ENCODE measurements around the gene PNPO. TPM values are rescaled to one million over a fixed set of nuclear protein-coding genes. Genes with fewer than 3 reads are reported as not detected.
"Not testable (repeated sequence)": the region's sequence is repeated elsewhere in the genome, so short reads cannot be mapped to it uniquely, and the experiment has no call there.

The PNPO gene
- total RNA-seq, 4 donors from 2014 or later = 14.6 to 33.6 (median 24.7) TPM

- TF ChIP-seq, protein P1, sequence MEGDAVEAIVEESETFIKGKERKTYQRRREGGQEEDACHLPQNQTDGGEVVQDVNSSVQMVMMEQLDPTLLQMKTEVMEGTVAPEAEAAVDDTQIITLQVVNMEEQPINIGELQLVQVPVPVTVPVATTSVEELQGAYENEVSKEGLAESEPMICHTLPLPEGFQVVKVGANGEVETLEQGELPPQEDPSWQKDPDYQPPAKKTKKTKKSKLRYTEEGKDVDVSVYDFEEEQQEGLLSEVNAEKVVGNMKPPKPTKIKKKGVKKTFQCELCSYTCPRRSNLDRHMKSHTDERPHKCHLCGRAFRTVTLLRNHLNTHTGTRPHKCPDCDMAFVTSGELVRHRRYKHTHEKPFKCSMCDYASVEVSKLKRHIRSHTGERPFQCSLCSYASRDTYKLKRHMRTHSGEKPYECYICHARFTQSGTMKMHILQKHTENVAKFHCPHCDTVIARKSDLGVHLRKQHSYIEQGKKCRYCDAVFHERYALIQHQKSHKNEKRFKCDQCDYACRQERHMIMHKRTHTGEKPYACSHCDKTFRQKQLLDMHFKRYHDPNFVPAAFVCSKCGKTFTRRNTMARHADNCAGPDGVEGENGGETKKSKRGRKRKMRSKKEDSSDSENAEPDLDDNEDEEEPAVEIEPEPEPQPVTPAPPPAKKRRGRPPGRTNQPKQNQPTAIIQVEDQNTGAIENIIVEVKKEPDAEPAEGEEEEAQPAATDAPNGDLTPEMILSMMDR (IDR thresholded peaks at IDR 0.05) = no peak
- TF ChIP-seq POLR2A (IDR thresholded peaks at IDR 0.05) (no peak), EP300 (IDR thresholded peaks at IDR 0.05) (no peak), POLR2AphosphoS5 (IDR thresholded peaks at IDR 0.05) (no peak)
- H3K36me3 ChIP-seq = peaks cover 47% of the 10 kb centered on the region
- H3K4me1 ChIP-seq = no peaks in the 10 kb centered on the region
- no peaks in the 10 kb centered on the region for H3K27me3 ChIP-seq
- DNase-seq (ENCODE audit: low spot score in 2 of 2) = no peak
- H3K4me3 ChIP-seq = no peak overlapping the region
- WGBS = 97% methylated on average over 2 of the region's 2 CpGs
- no peak overlapping the region for H3K27ac ChIP-seq
- no peaks in the 10 kb centered on the region for H3K9me3 ChIP-seq
Observed at GRCh38 chr17:47918991-47919390, 22.4 kb upstream of the PNPO start.

- not testable (repeated sequence) for H3K9me3 ChIP-seq; DNase-seq (ENCODE audit: low spot score in 2 of 2); H3K27ac ChIP-seq; H3K4me3 ChIP-seq; H3K27me3 ChIP-seq; H3K4me1 ChIP-seq
- H3K36me3 ChIP-seq = peaks cover 55% of the 10 kb centered on the region
- WGBS = 96% methylated on average over 14 of the region's 14 CpGs
Observed at GRCh38 chr17:47919889-47920288, 21.5 kb upstream of the PNPO start.

DNA sequence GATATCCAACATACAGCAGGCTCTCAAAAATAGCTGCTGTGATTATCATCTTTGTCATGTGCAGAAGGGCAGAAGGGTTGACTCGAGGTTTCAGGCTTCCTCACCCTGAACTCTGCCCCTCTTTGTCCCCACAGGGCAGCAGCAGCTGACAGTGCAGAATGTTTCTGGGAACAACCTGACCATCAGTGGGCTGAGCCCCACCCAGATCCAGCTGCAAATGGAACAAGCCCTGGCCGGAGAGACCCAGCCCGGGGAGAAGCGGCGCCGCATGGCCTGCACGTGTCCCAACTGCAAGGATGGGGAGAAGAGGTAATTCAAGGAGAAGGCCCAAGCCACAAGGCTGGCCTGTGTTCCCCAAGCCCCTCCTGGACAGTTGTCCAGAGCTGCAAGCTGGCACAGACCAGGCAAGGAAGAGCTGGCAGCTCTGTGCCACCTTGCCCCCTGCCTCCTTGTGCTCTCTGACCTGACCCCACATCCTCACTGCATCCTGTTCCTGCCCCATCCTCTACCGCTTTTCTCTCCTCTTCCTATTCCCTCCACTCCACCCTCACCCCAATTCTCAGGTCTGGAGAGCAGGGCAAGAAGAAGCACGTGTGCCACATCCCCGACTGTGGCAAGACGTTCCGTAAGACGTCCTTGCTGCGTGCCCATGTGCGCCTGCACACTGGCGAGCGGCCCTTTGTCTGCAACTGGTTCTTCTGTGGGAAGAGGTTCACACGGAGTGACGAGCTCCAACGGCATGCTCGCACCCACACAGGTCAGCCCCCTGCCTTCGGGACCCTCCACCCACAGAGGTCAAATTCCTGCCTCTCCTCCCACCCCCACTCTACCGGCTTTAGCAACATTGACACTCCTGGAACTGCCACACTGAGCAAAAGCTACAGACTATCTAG lies 16.3 kb upstream of the PNPO start:
- DNase-seq (ENCODE audit: low spot score in 2 of 2) = no peak
- H3K4me1 ChIP-seq = peaks cover 10% of the 10 kb centered on the region
- TF ChIP-seq POLR2A (IDR thresholded peaks at IDR 0.05) (no peak), EP300 (IDR thresholded peaks at IDR 0.05) (no peak), POLR2AphosphoS5 (IDR thresholded peaks at IDR 0.05) (no peak)
- TF ChIP-seq, protein P1 (IDR thresholded peaks at IDR 0.05) = no peak
- no peak overlapping the region for H3K27ac ChIP-seq
- 85% methylated on average over 23 of the region's 23 CpGs for WGBS
- no peak overlapping the region for H3K4me3 ChIP-seq
- peaks cover 66% of the 10 kb centered on the region for H3K36me3 ChIP-seq
- H3K9me3 ChIP-seq = no peaks in the 10 kb centered on the region
- H3K27me3 ChIP-seq = no peaks in the 10 kb centered on the region

GRCh38 chr17:47925678-47925988 lies 15.7 kb upstream of the PNPO start:
- 89% methylated on average over 3 of the region's 3 CpGs for WGBS
- Histone ChIP-seq H3K9me3 (no peaks in the 10 kb centered on the region), H3K4me1 (peaks cover 11% of the 10 kb centered on the region), H3K27me3 (no peaks in the 10 kb centered on the region), H3K36me3 (peaks cover 70% of the 10 kb centered on the region), H3K4me3 (no peak overlapping the region), H3K27ac (no peak overlapping the region)
- TF ChIP-seq POLR2A (IDR thresholded peaks at IDR 0.05) (no peak), POLR2AphosphoS5 (IDR thresholded peaks at IDR 0.05) (no peak), EP300 (IDR thresholded peaks at IDR 0.05) (no peak)
- TF ChIP-seq, protein P1 (IDR thresholded peaks at IDR 0.05) = no peak
- no peak for DNase-seq (ENCODE audit: low spot score in 2 of 2)

DNA sequence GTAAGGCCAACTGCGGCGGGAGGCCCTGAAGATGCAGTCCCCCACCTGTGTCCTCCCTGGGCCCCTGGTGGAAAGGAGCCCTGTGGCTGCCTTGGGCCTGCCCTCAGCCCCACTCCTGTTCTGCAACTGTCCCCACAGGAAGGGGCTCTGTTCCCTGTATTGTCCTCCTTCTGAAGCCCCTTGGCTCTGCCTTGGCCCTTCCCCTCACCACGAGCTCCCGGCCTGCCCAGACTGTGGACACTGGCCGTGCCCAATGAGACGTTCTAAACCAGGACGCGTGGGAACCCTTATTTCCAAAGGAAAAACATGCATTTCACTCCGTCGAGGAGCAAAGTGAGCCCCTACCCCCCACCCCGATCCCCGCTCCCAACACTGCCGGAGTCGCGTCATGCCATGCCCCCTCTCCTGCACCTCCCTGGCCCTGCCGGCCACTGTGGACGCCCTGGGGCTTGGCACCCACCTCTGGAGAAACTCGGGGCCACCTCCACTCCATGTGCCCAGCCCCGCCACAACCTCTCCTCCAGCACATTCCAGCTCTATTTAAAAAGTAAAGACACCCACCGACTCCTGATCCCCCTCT lies 13.5 kb upstream of the PNPO start:
- peaks cover 67% of the 10 kb centered on the region for H3K36me3 ChIP-seq
- H3K27ac ChIP-seq = no peak overlapping the region

More for the DNA sequence above, 13.5 kb upstream of the PNPO start:
- no peak overlapping the region for H3K4me3 ChIP-seq
- no peaks in the 10 kb centered on the region for H3K9me3 ChIP-seq
- no peak for DNase-seq (ENCODE audit: low spot score in 2 of 2)
- 93% methylated on average over 16 of the region's 20 CpGs for WGBS
- no peak for TF ChIP-seq EP300 (IDR thresholded peaks at IDR 0.05)
- TF ChIP-seq, protein P1 (IDR thresholded peaks at IDR 0.05) = no peak
- no peak for TF ChIP-seq POLR2AphosphoS5 (IDR thresholded peaks at IDR 0.05)
- TF ChIP-seq POLR2A (IDR thresholded peaks at IDR 0.05) = no peak
- peaks cover 11% of the 10 kb centered on the region for H3K4me1 ChIP-seq
- H3K27me3 ChIP-seq = no peaks in the 10 kb centered on the region
